NT2/D1 (cell line): ENCODE results near the gene ZFYVE9.

Experiments used
- SUZ12 ChIP-seq: IDR thresholded peaks from 2 replicates; pipeline ENCODE4 v1.6.1; 2011; ENCODE audit not compliant: insufficient read length, insufficient read depth; ENCODE audit errors: extremely low read depth
- YY1 ChIP-seq: IDR thresholded peaks from 2 replicates; pipeline ENCODE4 v1.6.1; 2011; ENCODE audit not compliant: insufficient read length, insufficient read depth
- ZNF274 ChIP-seq: IDR thresholded peaks from 2 replicates; pipeline ENCODE4 v1.6.1; 2011; ENCODE audit warnings: mild to moderate bottlenecking, low read depth, low read length

DNA sequence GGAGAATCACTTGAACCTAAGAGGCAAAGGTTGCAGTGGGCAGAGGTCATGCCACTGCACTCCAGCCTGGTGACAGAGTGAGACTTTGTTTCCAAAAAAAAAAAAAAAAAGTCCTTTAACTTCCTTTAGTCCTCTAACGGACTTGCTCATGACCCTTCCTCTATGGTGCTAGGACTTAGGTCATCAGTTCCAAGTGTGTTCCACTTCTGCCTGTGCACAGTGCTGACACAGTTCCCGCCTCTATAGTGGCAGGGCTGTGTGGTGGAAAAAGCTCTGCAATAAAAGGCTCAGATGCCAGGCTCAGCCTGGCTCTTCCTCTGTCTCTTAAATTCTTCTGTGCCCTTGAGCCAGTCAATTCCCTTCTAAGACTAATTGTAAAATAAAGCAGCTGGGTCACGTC is 202.1 kb downstream of the ZFYVE9 start:
- TF ChIP-seq YY1 (no peak), SUZ12 (no peak), ZNF274 (no peak)
